Measurements from ENCODE around the gene SAMD3.

SAMD3 gene

DNA sequence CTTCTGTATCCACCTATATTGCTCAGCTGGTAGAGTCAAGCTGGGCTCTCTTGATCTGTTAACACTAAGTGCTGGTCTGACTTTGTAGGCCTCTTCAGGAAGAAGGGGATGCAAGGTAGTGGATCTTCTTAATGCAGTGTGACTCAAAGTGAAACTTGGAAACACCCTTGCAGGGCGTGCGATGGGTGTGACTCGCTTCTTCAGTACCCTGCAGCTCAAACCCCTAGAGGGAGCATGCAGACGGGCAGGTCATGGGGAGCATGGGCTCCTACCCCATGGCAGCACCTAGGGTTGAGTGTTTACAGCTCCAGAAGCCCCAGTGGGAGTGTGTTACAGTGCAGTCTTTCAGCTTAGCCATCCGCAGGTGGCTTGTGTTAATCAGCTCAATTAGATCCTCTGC, 757 bp upstream of the SAMD3 start:
- H3K27ac ChIP-seq, result no peak overlapping the region
- no peak for TF ChIP-seq ZFX (IDR thresholded peaks at IDR 0.05)
- no peak for TF ChIP-seq CTCF (conservative IDR thresholded peaks at IDR 0.05)

- no peak for TF ChIP-seq CTCF (conservative IDR thresholded peaks at IDR 0.05)
- no peak for TF ChIP-seq ZFX (IDR thresholded peaks at IDR 0.05)
- no peak overlapping the region for H3K27ac ChIP-seq
Measured at GRCh38 chr6:130218134-130218533, 4.6 kb downstream of the SAMD3 start.

DNA sequence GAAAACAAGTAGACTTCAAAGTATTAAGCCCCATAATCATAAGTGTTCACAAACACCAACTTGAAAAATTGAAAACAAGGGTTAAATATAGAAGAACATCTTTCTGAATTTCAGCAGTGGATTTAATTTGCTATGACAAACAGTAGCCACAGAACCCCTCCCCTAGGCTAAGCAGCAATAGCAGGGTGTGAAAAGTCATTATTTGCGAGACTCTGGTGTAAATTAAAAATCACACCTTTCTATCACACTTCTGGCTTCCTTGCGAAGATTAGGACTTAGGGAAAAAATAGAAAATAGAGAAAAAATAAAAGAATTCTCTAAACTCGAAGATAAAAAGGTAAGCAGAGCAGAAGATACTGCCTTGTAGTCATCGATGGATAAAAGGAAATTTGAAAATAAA, 6.1 kb downstream of the SAMD3 start:
- no peak overlapping the region for H3K27ac ChIP-seq
- TF ChIP-seq CTCF (conservative IDR thresholded peaks at IDR 0.05) (no peak), ZFX (IDR thresholded peaks at IDR 0.05) (no peak)

DNA sequence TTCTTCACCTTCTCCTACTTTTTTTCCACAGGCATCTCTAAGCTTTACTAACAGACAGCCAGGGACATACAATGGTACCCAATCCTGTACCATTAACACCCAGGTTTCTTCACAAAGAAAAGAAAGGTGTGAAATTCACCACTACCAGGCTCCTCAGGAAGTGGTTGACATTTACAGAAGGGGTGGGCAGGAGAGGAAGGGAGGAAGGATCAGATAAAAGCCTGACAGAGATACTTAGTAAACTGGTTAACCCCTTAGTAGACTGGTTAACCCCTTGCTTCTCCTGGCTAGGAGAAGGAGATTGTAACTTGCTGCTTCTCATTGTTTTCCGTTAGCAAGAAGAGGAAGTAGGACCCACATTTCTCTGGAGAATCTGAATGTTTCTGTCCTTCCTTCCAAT, 7.2 kb downstream of the SAMD3 start:
- no peak overlapping the region for H3K27ac ChIP-seq
- TF ChIP-seq CTCF (conservative IDR thresholded peaks at IDR 0.05) (no peak), ZFX (IDR thresholded peaks at IDR 0.05) (no peak)

DNA sequence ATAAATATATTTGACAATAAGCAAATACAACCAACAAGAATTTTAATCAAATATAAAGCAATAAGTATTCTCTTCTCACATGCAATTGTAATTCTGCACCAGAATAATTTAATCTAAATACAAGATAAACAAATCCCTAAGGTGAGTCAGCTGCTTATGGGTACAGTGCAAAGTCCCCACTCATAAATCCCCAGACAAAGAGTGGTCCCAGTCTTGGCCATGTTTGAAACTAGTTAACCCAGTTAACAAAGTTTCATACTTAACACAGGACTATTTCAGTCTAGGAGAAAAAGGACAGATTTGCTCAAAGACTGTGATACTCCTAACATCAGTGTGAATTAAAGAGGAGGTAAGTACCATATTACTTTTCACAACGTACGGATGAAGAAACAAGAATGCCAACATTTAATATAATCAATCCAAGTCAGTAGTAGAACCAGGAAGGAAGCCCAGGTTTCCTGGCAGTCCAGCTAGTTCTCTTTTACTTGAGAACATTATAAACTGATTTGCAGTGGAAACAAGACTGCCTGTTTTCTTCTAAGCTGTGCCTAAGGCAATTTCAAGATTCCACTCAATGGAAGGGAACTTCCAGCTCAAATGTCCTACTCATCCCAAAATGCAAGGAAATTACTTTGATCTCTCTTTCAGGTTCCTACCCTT, 10.4 kb downstream of the SAMD3 start:
- H3K27ac ChIP-seq, result no peak overlapping the region
- TF ChIP-seq ZFX (IDR thresholded peaks at IDR 0.05) (no peak), CTCF (conservative IDR thresholded peaks at IDR 0.05) (no peak)

GRCh38 chr6:130211691-130212090, 11.1 kb downstream of the SAMD3 start:
- TF ChIP-seq ZFX (IDR thresholded peaks at IDR 0.05), result no peak
- no peak for TF ChIP-seq CTCF (conservative IDR thresholded peaks at IDR 0.05)
- no peak overlapping the region for H3K27ac ChIP-seq

DNA sequence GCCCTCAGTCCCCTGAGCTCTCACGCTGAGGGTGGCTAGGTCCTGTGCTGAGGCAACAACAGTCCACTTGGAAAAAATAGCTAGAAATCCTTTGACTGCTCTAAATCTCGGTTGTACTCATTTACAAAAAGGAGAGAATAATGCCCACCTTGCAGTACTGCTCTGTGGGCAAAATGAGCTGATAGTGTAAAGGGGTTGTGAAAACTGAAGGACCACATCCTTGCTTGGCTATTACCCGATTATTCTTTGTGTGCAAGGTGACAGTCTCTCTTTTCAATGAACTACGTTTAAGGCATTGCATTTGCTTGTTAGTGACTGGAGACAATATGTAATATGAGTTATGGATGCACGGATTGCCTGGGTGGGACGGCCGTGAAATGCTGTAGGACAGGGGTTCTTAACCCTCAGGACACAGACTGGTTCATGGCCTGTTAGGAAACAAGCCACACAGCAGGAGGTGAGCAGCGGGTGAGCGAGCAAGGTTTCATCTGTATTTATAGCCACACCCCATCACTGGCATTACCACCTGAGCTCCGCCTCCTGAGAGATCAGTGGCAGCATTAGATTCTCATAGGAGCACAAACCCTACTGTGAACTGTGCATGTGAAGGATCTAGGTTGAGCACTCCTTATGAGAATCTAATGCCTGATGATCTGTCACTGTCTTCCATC, 14.6 kb downstream of the SAMD3 start:
- TF ChIP-seq CTCF (conservative IDR thresholded peaks at IDR 0.05) (no peak), ZFX (IDR thresholded peaks at IDR 0.05) (no peak)
- H3K27ac ChIP-seq, result no peak overlapping the region

Measured in C4-2B (cell line).